HG03039 (cell line): ENCODE data around the gene GUCD1.
"Not testable (repeated sequence)": the region's sequence is repeated elsewhere in the genome, so short reads cannot be mapped to it uniquely, and the experiment has no call there.

Source experiments
- ATAC-seq: cut with Tn5 transposase; IDR thresholded peaks from one replicate; pipeline ENCODE4 v1.9.1; 2021; ENCODE audit warnings: mild to moderate bottlenecking, moderate library complexity; ENCODE audit not compliant: unreplicated experiment

The GUCD1 gene

DNA sequence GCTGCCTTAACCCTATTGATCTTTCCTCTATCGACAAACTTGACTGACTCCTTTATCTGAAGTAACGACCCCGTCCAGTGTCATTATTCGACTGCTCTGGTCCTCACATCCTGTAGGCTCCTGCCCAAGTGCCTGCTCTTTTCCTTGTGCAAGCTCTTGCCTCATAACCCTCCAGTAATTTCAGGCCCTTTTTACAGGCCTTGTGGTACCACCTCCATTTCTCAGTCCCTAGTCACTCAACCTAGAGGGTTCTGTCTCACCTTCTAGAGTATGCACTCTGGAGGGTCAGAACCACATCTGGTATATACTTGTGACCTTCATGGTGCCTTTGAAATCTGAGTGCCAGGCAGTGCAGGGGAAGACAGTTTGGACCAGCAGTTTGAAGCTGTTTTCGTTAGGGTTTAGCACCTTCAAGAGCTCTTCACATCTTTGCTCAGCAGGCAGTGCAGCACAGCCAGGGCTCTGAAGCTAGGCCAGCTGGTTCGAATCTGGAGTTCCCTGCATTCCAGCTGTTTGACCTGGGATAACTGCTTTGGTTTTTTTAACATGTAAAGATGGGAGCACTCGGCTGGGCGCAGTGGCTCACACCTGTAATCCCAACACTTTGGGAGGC, 12.1 kb upstream of the GUCD1 start:
- ATAC-seq: no peak

- ATAC-seq: no peak
These were observed 10.1 kb upstream of the GUCD1 start for GRCh38 chr22:24565077-24565476.

GRCh38 chr22:24564376-24565058, 9.6 kb upstream of the GUCD1 start:
- no peak for ATAC-seq

- ATAC-seq: no peak
These were observed 8.3 kb upstream of the GUCD1 start for GRCh38 chr22:24563246-24563645.

DNA sequence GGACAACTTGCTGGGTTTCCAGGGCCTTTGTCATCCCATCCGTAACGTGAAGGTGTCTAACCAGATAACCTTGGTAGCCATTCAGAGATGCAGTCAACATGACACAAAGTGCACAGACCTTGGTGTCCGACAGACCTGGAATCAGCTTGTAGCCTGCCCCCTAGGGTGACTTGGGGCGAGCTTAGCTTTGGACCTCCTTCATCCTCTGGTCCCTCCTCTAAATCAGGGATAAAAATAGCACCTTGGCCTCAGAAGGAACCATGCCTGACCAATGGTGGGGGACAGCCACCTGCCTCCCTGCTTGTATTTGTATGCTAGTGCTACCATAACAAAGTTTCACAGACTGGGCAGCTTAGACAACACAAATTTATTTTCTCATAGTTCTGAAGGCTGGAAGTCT, 4.5 kb upstream of the GUCD1 start:
- no peak for ATAC-seq

DNA sequence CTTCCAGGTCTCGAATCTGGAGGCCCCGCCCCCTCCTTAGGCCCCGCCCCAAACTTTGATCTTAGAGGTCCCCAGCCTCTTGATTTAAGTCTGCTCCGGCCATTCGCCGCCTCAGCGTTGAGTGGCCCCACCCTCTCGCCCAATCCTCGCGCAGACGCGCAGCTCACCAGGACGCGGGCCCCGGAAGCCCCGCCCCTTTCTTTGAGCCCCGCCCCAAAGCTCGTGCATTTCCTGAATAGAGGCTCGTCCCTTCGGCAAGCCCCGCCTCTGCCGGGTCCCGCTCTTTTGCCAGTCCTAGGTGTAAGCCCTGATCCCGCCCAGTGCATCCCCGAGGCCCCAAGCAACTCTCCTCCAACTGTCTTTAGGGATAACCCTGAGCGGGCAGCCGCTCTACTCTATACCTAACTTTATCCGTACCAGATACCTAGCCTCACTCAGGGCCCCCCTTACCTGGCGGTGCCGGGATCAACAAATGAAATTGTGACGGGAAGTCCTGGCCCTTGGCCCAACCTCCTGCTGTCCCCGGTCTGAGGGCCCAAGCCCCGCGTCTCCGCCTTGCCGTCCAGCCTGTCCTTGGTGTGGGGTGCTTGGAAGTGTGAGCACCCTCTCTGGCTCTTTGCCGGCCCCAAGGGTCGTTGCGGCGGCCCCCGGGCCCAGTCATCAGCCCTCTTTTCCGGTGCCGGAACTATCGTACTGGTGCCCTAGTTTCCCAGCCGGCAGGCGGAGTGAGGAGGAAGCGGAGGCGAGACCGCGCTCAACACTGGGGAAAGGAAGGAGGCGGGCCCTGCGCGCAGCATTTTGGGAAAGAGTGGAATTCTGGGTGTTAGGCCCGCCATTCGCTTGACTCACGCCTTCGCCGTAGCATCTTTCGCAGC, 464 bp upstream of the GUCD1 start, which contains the start of gene SNRPD3:
SNRPD3 (plus strand) TSS at position 835 of the 875 bp plus-strand sequence. CDS start 1,676 bp downstream, outside the sequence.
- peak; percentile 69 for ATAC-seq

- no peak for ATAC-seq
These were observed 1.2 kb downstream of the GUCD1 start for GRCh38 chr22:24553597-24554312.

- ATAC-seq: not testable (repeated sequence)
These were observed 2.2 kb downstream of the GUCD1 start for GRCh38 chr22:24552503-24553286.

GRCh38 chr22:24550902-24551435, 4.0 kb downstream of the GUCD1 start:
- ATAC-seq: no peak

GRCh38 chr22:24550028-24550901, 4.7 kb downstream of the GUCD1 start:
- ATAC-seq: no peak

DNA sequence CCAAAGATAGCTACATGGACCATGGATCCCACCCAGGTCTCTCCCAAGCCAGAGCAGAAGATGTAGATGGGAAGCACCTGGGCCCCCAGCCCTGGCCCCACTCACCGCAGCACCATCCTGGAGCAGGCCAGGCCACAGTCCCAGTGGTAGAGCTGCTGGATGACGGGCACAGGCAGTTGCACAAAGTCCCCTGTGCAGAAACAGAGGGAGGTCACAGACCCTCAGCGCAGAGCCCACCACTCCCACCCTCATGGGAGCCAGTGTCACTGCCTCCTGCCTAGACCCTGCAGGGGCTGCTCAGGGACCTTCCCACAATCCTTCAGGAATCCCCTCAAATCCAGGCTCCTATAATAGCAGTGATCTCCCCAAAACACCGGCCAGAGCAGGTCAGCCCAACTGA, 6.1 kb downstream of the GUCD1 start:
- no peak for ATAC-seq

GRCh38 chr22:24543679-24544243, 11.2 kb downstream of the GUCD1 start:
- no peak for ATAC-seq

- ATAC-seq: no peak
These were observed 11.7 kb downstream of the GUCD1 start for GRCh38 chr22:24543185-24543601.

- no peak for ATAC-seq
These were observed 12.3 kb downstream of the GUCD1 start for GRCh38 chr22:24542641-24543040.

- ATAC-seq: no peak
These were observed 13.0 kb downstream of the GUCD1 start for GRCh38 chr22:24541681-24542515.

GRCh38 chr22:24540470-24540869, 14.5 kb downstream of the GUCD1 start:
- ATAC-seq: no peak

DNA sequence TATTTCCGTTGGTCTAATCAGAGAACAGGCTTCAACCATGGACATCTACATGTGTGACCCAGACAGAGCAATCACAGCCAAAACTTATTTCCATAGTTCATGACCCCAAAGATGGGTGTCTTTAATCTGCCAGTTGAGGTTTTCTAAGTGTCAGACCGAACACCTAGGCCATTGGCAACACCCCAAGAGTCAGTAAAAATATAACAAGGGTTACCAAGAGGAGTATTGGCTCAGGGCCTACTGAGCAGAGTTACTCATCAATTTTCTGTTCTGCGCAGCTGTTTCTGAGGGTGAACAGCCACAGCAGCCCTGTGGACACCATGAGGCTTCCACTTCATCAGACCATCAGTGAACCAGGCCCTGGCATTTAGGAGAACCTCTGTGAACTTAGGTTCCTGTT, 18.8 kb downstream of the GUCD1 start:
- ATAC-seq: no peak

- no peak for ATAC-seq
These were observed 19.6 kb downstream of the GUCD1 start for GRCh38 chr22:24535348-24535747.
